SH-SY5Y (cell line): ENCODE measurements around the gene WNT7A.

Experiments
- GATA2 ChIP-seq: IDR thresholded peaks from 2 replicates; pipeline ENCODE4 v1.6.1; 2011; ENCODE audit warnings: mild to moderate bottlenecking, low read depth, low read length
- GATA3 ChIP-seq: IDR thresholded peaks from 2 replicates; pipeline ENCODE4 v1.6.1; 2011; ENCODE audit warnings: low read depth, mild to moderate bottlenecking, low read length, moderate library complexity

DNA sequence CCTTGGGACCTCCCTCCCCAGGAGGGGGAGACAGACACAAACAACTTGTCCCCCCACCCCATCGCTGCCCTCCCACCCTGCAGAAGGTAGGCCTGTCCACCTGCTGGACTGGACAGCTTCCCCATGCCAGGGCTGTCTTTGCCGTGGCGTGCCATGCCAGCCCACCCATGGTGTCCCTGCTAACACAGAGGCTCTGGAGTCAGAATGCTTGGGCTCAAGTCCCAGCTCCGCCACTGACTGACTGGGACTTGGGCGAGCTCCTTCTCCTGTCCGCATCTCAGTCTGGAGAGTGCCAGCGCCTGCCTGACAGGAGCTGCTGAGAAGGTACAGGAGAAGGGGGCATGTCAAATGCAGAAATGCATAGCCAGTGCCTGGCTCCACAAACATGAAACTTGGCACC, 23.9 kb downstream of the WNT7A start:
- TF ChIP-seq GATA2: no peak
- TF ChIP-seq GATA3: no peak
